GM21447 (cell line): ENCODE data around the gene IDH3B.
"Not testable (repeated sequence)": the region's sequence is repeated elsewhere in the genome, so short reads cannot be mapped to it uniquely, and the experiment has no call there.

Source experiments
- ATAC-seq: cut with Tn5 transposase; IDR thresholded peaks from one replicate; pipeline ENCODE4 v1.9.1; 2021; ENCODE audit not compliant: unreplicated experiment

The IDH3B gene

GRCh38 chr20:2663887-2664719, at the start of gene IDH3B:
Gene IDH3B, minus strand, starts transcription at chr20:2664216. Its CDS starts 28 bp downstream, at chr20:2664188.
- ATAC-seq: peak; percentile 86

GRCh38 chr20:2713285-2713684, 49.3 kb upstream of the IDH3B start:
- ATAC-seq: no peak

GRCh38 chr20:2709205-2709981, 45.4 kb upstream of the IDH3B start:
- no peak for ATAC-seq

- ATAC-seq: no peak
These were observed 44.6 kb upstream of the IDH3B start for GRCh38 chr20:2708665-2709064.

GRCh38 chr20:2708073-2708415, 44.0 kb upstream of the IDH3B start:
- ATAC-seq: no peak

GRCh38 chr20:2707353-2708072, 43.5 kb upstream of the IDH3B start:
- no peak for ATAC-seq

- ATAC-seq: no peak
These were observed 42.8 kb upstream of the IDH3B start for GRCh38 chr20:2706688-2707352.

- no peak for ATAC-seq
These were observed 42.1 kb upstream of the IDH3B start for GRCh38 chr20:2705931-2706645.

GRCh38 chr20:2703716-2704475, 39.9 kb upstream of the IDH3B start:
- ATAC-seq: no peak

- ATAC-seq: no peak
These were observed 37.7 kb upstream of the IDH3B start for GRCh38 chr20:2701671-2702081.

- no peak for ATAC-seq
These were observed 37.1 kb upstream of the IDH3B start for GRCh38 chr20:2700913-2701620.

- ATAC-seq: no peak
These were observed 35.9 kb upstream of the IDH3B start for GRCh38 chr20:2699775-2700413.

- ATAC-seq: no peak
These were observed 34.9 kb upstream of the IDH3B start for GRCh38 chr20:2698912-2699311.

- no peak for ATAC-seq
These were observed 34.3 kb upstream of the IDH3B start for GRCh38 chr20:2698186-2698817.

- no peak for ATAC-seq
These were observed 33.8 kb upstream of the IDH3B start for GRCh38 chr20:2697768-2698167.

- ATAC-seq: no peak
These were observed 32.6 kb upstream of the IDH3B start for GRCh38 chr20:2696646-2697045.

- not testable (repeated sequence) for ATAC-seq
These were observed 32.0 kb upstream of the IDH3B start for GRCh38 chr20:2695984-2696525.
